NCI-H69 (cell line): Measurements from ENCODE around the gene PTGES3L.

Source experiments
- DNase-seq: peaks from one replicate; lab custom pipeline; 2025; lab: John Stamatoyannopoulos, UW

The PTGES3L gene

GRCh38 chr17:42919522-42920077 lies 60.3 kb downstream of the PTGES3L start:
- peak; percentile 57 for DNase-seq

GRCh38 chr17:42918902-42919521 lies 60.9 kb downstream of the PTGES3L start:
- peak; percentile 96 for DNase-seq
